Type B pancreatic cell (in vitro differentiated cells): ENCODE data around the gene HRH1. TPM values are rescaled to one million over a fixed set of nuclear protein-coding genes. Genes with fewer than 3 reads are reported as not detected.

Experiments used
- DNase-seq: peaks from one replicate; pipeline ENCODE4 v3.0.0; 2021; ENCODE audit warnings: mixed read lengths; ENCODE audit not compliant: unreplicated experiment; ENCODE audit errors: extremely low spot score
- H3K27ac Mint-ChIP-seq: 2 replicates; pipeline ENCODE4 v1.8.0; 2021; ENCODE audit warnings: mild to moderate bottlenecking, mixed read lengths
- H3K27me3 Mint-ChIP-seq: 2 replicates; pipeline ENCODE4 v1.8.0; 2021; ENCODE audit warnings: mixed read lengths
- H3K36me3 Mint-ChIP-seq: 2 replicates; pipeline ENCODE4 v1.8.0; 2021; ENCODE audit warnings: mixed read lengths
- H3K4me1 Mint-ChIP-seq: one replicate; pipeline ENCODE4 v1.8.0; 2021; ENCODE audit warnings: mixed read lengths; ENCODE audit not compliant: unreplicated experiment
- H3K4me3 Mint-ChIP-seq: 2 replicates; pipeline ENCODE4 v1.8.0; 2021; ENCODE audit warnings: mild to moderate bottlenecking, mixed read lengths
- H3K9me3 Mint-ChIP-seq: 2 replicates; pipeline ENCODE4 v1.8.0; 2021; ENCODE audit warnings: mixed read lengths
- CTCF ChIP-seq: fragments of 200-600 bp; sonication (generic); conservative IDR thresholded peaks from 2 replicates; pipeline ENCODE4 v1.5.0; 2021; ENCODE audit warnings: antibody characterized with exemption, mild to moderate bottlenecking
- total RNA-seq: library from RNA; stranded (reverse); gene quantifications from 2 replicates; pipeline ENCODE4 v1.2.1, GENCODE V29; 2021; ENCODE audit warnings: low replicate concordance

HRH1 gene
- total RNA-seq, 1 donor from 2014 or later, result 4.7 TPM

- Mint-ChIP-seq H3K9me3 (no peaks in the 10 kb centered on the region), H3K4me1 (peaks cover 8% of the 10 kb centered on the region), H3K27me3 (peaks cover 85% of the 10 kb centered on the region), H3K27ac (no peak overlapping the region), H3K4me3 (peak overlapping the region; percentile 86), H3K36me3 (peaks cover 3% of the 10 kb centered on the region)
- no peak for TF ChIP-seq CTCF
- no peak for DNase-seq
Measured at GRCh38 chr3:11154953-11155325, 646 bp downstream of the HRH1 start.

DNA sequence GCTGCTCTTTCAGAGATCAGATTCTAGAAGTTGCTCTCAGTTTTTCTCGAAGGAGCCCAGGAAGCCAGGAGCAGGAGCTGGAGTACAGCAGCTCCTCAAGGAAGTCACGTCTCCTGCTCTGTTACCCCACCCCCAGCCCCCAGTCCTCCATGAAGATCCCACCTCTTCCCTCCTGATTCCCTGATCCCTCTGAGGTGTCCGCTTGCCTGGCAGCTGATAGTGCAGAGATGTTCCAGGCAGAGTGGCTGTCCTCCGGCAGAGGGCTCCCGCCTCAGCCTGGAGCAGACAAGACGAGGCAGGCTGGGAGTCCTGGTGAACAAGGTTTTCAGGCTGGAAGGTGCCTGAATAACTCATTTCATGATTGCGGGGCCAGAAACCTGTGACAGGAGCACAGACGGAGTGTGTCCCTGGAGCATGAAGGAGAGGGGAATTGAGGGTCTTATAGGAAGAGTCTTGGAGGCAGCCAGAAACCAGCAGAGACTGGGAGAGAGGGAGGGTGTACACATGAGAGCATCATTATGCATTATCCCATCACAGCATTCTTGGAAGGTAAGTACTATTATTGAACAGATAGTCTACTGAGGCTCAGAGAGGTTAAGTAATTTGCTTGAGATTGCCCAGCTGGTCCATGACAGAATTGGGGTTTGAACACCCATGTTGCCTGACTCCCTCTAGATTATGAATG, 1.2 kb downstream of the HRH1 start:
- H3K4me3 Mint-ChIP-seq, result peak overlapping the region; percentile 86
- peak overlapping the region; percentile 12 for H3K27ac Mint-ChIP-seq
- no peak for DNase-seq
- peaks cover 8% of the 10 kb centered on the region for H3K4me1 Mint-ChIP-seq
- peaks cover 3% of the 10 kb centered on the region for H3K36me3 Mint-ChIP-seq
- H3K27me3 Mint-ChIP-seq, result peaks cover 87% of the 10 kb centered on the region
- peak; percentile 80 for TF ChIP-seq CTCF
- H3K9me3 Mint-ChIP-seq, result no peaks in the 10 kb centered on the region

DNA sequence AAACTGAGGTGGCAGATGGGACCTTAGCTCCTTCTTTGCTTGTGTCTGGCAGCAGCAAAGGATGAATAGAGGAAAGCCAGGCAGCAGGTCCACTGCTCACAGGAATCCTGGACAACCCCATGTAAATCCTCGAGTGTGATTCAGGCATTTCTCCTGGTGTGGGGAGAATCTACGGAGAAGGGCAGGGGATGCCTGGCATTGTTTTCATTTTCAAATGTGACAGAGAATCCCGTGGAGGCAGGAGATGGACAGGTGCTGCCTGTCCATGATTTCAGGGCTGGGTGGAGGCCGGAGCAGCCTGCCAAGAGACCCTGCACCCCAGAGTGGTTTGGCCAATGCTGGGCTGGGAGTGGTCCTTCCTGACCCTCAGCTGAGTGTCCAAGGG, 1.7 kb downstream of the HRH1 start:
- no peaks in the 10 kb centered on the region for H3K9me3 Mint-ChIP-seq
- H3K27me3 Mint-ChIP-seq, result peaks cover 84% of the 10 kb centered on the region

GRCh38 chr3:11157421-11157820, 3.1 kb downstream of the HRH1 start:
- H3K9me3 Mint-ChIP-seq, result no peaks in the 10 kb centered on the region
- DNase-seq, result no peak
- H3K27ac Mint-ChIP-seq, result no peak overlapping the region
- TF ChIP-seq CTCF, result no peak
- H3K4me3 Mint-ChIP-seq, result no peak overlapping the region
- peaks cover 71% of the 10 kb centered on the region for H3K27me3 Mint-ChIP-seq
- peaks cover 3% of the 10 kb centered on the region for H3K36me3 Mint-ChIP-seq
- peaks cover 8% of the 10 kb centered on the region for H3K4me1 Mint-ChIP-seq

More for the DNA sequence above, 1.7 kb downstream of the HRH1 start:
- DNase-seq, result no peak
- Mint-ChIP-seq H3K36me3 (peaks cover 3% of the 10 kb centered on the region), H3K4me1 (peaks cover 8% of the 10 kb centered on the region), H3K27ac (no peak overlapping the region), H3K4me3 (peak overlapping the region; percentile 86)
- no peak for TF ChIP-seq CTCF

DNA sequence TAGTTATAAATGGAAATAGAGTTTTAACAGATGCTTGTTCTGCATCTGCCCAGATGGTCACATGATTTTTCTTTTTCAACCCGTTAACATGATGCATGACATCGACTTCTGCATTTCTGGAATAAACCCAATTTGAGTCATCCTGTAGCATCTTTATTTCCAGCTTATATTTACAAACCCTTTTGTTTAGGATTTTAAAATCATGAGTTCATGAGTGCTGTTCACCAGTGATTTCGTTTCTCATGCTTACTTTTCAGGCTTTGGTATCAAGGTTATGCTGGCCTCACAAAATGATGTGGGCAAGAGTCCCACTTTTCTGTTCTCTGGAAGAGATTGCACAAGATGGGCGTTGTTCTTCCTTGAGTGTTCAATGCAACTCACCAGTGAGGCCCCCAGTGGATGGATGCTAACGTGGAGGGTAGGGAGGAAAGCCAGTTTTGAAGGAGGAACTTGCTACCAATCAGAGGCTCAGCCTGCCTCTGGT, 5.2 kb downstream of the HRH1 start:
- Mint-ChIP-seq H3K36me3 (peaks cover 3% of the 10 kb centered on the region), H3K27me3 (peaks cover 66% of the 10 kb centered on the region), H3K9me3 (no peaks in the 10 kb centered on the region), H3K27ac (no peak overlapping the region), H3K4me1 (peaks cover 4% of the 10 kb centered on the region), H3K4me3 (no peak overlapping the region)
- no peak for TF ChIP-seq CTCF
- DNase-seq, result no peak
